NCI-H1105 treated with DMSO at 0.1 percent for 48 hours (cell line): ENCODE measurements around the gene C16orf92.
A peak's percentile ranks its signal among the peaks of the same experiment; 100 is the strongest.

ENCODE experiments used
- DNase-seq: peaks from one replicate; lab custom pipeline; 2025; lab: John Stamatoyannopoulos, UW

C16orf92 gene

DNA sequence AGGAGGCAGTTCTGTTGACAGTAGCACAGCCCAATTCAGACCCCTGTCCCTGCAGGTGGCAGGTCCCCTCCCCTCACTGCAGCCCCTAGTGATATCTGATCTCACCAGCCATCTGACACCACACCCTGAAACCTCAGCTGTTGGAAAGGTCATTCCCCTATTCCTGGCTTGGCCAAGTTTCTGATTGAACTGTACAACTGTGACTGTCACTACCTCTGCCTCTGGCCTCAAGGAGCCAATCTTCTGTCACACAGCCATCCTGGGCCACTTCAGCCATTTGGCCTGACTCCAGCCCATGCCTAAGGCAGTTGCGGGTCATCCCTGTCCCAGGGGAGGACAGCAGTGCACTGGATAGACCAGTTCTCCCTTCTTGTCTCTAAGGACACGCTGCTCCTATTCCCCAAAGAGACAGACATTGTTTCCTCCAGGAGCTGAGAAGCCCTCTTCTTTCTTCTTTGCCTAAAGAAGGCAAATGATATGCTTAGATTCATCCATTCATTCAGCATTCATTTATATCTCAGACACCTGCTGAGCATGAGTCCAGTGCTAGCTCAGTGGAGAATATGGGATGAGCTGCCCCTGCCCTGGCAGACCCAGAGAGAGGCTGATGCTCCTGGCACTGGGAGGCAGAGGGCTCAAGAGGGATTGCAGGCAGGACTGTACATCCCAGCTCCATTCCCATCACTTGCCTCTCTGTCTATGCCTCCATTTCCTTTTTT is 38.0 kb downstream of the C16orf92 start:
- no peak for DNase-seq

DNA sequence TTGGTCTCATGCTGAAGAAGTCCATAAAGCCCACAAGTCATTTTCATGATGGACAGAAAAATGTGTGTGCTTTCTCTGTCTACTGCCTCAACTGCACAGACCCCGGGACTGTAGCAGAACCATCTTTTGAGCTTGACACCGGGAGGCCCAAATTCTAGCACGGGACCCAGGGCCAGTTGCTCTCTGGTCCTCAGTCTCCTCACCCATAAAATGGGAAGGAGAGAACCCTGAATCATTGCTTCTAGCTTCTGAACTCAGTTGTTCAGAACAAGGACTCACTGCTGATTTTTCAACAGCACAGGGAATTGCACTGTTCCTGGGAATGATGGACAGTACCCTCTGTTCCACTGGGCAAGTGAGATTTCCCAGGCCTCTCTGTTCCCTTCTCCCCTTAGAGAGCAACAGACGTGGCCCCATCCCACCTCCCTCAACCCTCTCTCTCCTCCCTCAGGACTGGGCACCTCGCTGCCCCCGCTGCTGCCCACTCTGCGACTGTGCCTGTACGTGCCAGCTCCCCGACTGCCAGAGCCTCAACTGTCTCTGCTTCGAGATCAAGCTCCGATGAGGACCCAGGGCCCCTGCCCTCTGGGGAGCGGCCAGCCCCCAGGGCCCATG is 40.4 kb downstream of the C16orf92 start:
- no peak for DNase-seq

DNA sequence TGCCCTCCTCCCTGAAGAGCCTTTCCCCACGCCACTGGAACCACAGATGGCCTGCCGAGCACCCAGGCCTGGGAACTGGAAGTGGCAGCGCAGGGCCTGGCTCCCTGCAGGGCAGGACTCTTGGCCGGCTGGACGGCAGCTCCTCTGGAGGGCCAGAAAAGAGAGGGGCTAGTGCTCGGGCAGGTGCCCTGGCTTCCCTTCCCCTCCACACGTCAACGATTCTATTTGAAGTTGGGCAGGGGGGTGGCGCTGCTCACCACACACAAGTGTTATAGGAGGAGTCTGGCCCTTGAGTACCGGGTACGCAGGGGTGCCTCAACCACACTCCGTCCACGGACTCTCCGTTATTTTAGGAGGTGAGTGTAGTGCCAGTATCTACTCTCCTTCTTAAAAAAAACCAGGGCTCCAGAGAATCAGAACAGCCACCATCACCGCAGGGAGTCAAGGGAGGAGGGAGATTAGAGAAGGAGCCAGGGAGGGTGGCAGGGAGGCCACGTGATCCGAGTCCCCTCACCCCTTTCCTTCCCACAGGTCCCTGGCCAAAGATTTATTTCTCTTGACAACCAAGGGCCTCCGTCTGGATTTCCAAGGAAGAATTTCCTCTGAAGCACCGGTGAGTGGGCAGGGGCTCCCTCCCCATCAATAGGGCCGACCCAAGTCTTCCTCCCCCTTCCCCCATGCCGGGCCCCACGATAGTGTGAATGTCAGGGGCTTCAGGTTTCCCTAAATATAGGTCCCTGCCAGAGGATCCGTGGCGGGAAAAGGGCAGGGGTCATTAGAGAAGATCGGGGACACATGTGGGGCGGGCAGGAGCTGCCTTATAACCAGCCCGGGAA is 41.1 kb downstream of the C16orf92 start:
- peak; percentile 77 for DNase-seq

DNA sequence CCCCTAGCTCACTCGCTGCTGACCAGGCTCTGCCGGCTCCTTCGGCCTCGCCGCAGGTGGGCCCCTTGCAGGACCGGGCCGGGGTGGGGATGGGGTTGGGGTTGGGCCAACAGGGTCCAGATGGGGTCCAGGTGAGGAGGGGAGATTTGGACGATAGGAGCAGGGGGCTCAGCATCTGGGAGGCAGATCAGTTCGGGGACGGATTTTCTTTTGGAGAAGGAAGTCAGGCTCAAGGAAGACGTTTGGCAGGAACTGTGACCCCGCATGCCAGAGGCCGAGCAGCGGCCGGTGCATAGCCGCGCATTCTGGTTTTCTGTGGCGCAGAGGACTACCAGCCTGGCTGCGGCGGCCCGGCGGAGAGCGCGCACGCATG is 41.7 kb downstream of the C16orf92 start:
- no peak for DNase-seq

DNA sequence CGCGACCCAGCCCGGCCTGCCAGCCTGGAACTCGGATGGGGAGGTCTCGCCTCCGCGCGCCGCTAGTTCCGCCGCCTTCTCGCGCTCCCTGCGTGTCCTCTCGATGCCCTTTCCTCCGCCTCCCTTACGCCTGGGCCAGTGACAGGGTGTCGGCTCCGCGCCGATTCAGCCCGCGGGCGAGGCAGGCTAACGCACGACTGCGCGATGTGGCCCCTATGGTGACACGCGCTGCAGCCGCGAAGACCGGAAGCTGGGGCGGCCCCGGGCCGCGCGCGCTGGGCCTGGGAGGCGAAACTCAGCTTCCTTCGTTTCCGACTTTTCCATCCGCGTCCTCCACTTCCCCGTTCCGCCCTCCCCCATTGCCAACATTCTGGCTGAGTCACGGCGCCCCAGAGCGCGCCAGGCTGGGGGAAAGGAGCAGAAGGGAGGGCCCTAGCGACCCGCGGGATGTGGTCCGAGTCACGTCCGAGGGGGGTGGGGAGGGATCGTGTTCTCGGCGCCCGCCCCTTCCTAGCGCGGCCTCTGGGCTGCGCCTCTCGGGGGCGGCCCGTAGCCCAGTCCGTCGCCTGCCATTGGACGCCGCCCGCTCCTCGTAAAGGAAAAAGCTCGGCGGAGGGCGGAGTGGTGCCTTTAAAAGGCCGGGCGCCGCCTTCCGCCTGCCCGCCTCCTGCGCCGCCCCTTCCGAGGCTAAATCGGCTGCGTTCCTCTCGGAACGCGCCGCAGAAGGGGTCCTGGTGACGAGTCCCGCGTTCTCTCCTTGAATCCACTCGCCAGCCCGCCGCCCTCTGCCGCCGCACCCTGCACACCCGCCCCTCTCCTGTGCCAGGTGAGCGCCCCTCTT is 42.3 kb downstream of the C16orf92 start, which contains the start of gene ALDOA:
Gene ALDOA, plus strand, starts transcription at position 659 of the 841 bp plus-strand sequence. CDS start 1,138 bp downstream, outside the sequence.
- DNase-seq = peak; percentile 92

DNA sequence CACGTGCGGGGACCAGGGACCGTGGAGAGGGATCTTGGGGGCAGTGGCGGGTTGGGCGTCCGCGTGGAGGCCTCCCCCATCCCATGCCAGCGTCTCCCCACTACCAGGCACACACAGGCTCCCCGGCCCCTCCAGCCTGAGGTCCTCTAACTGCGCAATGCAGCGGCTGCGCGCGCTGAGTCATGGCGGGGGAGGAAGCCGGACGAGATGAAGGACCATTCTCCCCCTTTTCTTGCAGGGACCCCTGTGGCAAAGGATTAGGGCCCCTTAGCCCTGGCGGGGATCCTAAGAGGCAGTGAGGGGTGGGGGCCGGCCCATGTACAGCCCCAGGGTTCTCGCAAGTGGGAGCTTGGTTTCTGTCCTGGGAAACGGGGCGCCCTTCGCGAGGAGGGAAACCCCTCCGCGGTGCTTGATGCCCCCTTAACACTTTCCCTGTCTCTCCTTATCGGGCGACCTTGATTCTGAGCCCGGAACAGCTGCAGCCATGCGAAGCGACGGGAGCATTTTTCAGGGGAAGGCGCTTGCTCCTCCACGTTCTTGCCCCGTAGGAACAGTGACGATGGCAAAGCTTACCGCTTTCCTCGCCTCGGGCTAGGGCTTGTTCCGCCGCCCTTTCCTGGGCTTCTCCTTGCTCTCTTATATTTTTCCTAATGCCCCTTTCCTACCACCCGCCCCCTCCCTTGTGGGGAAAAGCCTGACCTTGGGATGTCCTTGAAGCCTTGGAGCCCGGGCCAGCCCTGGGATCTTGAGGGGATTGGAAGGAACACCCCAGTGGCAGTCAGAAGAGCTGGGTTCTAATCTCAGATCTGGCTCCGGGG is 43.2 kb downstream of the C16orf92 start:
- DNase-seq = peak; percentile 40

DNA sequence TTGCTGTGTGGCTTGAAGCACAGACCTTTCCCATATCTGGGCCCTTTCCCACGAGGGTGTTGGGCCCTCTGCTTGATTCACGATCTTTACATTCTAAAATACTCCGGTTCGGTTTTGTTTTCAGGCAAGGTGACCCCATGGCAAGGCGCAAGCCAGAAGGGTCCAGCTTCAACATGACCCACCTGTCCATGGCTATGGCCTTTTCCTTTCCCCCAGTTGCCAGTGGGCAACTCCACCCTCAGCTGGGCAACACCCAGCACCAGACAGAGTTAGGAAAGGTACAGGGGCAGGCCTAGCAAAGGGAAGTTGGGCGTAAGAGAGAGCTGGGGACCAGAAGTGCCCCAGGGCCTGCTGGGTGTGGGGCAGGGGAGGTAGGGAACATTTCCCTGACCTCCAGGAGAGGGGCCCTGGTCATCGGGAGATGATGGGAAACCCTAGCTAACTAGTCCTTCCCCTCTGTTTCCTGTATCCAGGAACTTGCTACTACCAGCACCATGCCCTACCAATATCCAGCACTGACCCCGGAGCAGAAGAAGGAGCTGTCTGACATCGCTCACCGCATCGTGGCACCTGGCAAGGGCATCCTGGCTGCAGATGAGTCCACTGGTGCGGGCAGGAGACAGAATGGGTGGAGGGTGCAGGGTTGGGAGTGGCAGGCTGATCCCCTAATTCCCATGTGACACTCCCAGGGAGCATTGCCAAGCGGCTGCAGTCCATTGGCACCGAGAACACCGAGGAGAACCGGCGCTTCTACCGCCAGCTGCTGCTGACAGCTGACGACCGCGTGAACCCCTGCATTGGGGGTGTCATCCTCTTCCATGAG is 44.0 kb downstream of the C16orf92 start:
- no peak for DNase-seq

DNA sequence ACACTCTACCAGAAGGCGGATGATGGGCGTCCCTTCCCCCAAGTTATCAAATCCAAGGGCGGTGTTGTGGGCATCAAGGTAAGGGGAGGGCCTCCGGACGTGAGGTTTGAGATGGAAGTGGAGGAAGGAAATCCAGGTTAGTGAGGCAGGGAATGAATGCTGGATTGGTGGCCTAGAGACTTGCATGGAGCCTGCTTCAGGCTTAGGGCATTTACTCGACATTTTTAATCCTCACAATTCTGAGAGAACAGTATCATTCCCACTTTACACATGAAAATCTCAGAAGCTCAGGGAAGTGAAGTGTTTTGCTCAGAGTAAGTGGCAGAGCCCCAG is 44.6 kb downstream of the C16orf92 start:
- DNase-seq = no peak

DNA sequence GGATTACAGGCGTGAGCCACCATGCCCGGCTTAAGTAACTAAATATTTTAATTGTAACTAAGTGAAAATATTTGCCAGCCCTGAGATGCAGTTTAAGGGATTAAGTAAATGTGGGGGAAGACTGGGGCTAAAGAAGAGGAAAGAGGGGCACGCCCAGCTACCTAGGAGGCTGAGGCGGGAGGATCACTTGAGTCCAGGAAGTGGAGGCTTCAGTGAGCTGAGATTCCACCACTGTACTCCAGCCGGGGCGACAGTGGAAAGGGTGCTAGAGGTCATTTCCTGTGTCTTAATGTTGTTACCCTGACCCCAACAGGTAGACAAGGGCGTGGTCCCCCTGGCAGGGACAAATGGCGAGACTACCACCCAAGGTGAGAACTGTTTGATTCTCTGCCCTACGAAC is 45.3 kb downstream of the C16orf92 start:
- DNase-seq = no peak

DNA sequence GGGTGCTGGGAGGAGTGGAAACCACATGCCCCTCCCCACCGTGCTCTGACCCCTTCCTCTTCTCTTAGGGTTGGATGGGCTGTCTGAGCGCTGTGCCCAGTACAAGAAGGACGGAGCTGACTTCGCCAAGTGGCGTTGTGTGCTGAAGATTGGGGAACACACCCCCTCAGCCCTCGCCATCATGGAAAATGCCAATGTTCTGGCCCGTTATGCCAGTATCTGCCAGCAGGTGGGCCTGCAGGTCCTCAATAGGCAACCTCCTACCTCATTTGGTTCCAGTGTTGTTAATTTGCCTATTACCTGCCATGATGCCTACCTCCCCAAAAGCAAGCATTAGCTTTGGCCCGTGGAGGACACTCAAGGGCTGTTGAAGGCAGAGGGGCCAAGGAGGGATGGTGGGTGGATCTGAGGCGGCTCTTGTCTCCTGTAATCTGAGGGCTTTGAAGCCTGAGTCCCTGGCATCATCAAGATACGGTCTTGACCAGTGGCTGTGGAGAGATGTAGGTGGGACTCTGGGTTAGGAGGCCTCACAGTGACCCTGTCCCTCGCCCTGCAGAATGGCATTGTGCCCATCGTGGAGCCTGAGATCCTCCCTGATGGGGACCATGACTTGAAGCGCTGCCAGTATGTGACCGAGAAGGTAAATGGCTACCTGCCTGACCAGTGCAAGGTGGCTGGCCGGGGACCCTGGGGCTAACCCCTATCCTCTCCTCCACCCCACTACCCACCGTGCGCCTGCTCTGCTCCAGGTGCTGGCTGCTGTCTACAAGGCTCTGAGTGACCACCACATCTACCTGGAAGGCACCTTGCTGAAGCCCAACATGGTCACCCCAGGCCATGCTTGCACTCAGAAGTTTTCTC is 46.0 kb downstream of the C16orf92 start:
- DNase-seq = no peak

DNA sequence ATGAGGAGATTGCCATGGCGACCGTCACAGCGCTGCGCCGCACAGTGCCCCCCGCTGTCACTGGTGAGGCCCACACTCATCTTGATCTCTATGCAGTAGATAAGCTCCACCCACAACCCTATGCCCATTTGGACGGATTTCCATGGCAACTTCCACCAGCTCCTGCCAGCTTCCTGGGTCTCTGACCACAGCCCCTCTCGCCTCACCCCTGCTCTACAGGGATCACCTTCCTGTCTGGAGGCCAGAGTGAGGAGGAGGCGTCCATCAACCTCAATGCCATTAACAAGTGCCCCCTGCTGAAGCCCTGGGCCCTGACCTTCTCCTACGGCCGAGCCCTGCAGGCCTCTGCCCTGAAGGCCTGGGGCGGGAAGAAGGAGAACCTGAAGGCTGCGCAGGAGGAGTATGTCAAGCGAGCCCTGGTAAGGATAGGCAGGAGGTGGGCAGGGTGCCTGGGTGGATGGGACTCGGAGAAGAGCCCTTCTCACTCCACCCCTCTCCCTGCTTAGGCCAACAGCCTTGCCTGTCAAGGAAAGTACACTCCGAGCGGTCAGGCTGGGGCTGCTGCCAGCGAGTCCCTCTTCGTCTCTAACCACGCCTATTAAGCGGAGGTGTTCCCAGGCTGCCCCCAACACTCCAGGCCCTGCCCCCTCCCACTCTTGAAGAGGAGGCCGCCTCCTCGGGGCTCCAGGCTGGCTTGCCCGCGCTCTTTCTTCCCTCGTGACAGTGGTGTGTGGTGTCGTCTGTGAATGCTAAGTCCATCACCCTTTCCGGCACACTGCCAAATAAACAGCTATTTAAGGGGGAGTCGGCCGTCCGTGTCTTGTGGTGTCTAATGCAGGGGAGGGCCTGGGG is 46.8 kb downstream of the C16orf92 start:
- no peak for DNase-seq

DNA sequence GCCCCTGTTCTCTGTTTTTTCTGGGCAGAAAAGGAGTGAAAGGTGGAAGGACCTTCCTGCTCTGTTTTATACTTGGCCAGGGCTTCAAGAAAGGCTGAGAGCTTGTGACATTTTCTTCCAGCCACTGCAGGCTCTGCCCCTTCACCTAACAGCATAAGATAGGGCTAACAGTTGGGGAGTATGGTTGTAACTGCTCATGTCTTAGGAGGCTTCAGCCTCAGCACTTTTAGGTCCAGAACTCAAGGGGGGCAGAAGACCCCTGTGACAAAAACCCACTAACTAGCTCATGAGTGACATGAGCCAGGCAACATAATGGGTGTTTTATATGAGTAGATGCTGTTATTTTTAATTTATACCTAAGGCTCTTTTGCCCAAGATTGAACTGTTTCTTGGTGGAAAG is 47.5 kb downstream of the C16orf92 start:
- DNase-seq = no peak
